Lower lobe of right lung (tissue), 2 donors: ENCODE results near the gene METRN. TPM values are rescaled to one million over a fixed set of nuclear protein-coding genes. Genes with fewer than 3 reads are reported as not detected.

Experiments
- ATAC-seq, 2 donors: fragments of 200-7000 bp; cut with Tn5 transposase; one replicate each; pipeline ENCODE4 v1.9.1; 2020 to 2022; ENCODE audit warnings: mild to moderate bottlenecking in 2 of 2, moderate library complexity in 2 of 2
- DNase-seq: peaks from one replicate; pipeline ENCODE4 v3.0.0-alpha.2; 2020
- H3K27ac ChIP-seq: fragments of 200-600 bp; one replicate; pipeline ENCODE4 v1.8.0; 2022
- H3K27me3 ChIP-seq: fragments of 200-600 bp; one replicate; pipeline ENCODE4 v1.8.0; 2022; ENCODE audit warnings: low read depth
- H3K36me3 ChIP-seq: fragments of 200-600 bp; one replicate; pipeline ENCODE4 v1.8.0; 2022; ENCODE audit warnings: mild to moderate bottlenecking
- H3K4me1 ChIP-seq: fragments of 200-600 bp; one replicate; pipeline ENCODE4 v1.8.0; 2022
- H3K4me3 ChIP-seq: fragments of 200-600 bp; one replicate; pipeline ENCODE4 v1.8.0; 2022; ENCODE audit warnings: mild to moderate bottlenecking
- H3K9me3 ChIP-seq: fragments of 200-600 bp; one replicate; pipeline ENCODE4 v1.8.0; 2022
- intact Hi-C: fragments of 100-400 bp; cut with DNase I; formaldehyde crosslinking; loops from one replicate; pipeline ENCODE4 v1.11.0; 2022
- total RNA-seq: library from RNA; stranded (reverse); fragmentation: NEBNext Ultra II Directional; extraction: Animal tissue kit (Norgen Biotek cat#: 25700); gene quantifications from one replicate; pipeline ENCODE4 v1.2.1, GENCODE V29; 2021
- TF ChIP-seq, protein P1 (sequence below): fragments of 200-600 bp; IDR thresholded peaks from one replicate; pipeline ENCODE4 v1.8.0; 2022; ENCODE audit warnings: antibody characterized with exemption, mild to moderate bottlenecking
- donor health status: DM: no; HTN: yes; CAD: no; lungs with severe emphysema.

The METRN gene
- total RNA-seq, 1 donor from 2014 or later = 35.9 TPM

DNA sequence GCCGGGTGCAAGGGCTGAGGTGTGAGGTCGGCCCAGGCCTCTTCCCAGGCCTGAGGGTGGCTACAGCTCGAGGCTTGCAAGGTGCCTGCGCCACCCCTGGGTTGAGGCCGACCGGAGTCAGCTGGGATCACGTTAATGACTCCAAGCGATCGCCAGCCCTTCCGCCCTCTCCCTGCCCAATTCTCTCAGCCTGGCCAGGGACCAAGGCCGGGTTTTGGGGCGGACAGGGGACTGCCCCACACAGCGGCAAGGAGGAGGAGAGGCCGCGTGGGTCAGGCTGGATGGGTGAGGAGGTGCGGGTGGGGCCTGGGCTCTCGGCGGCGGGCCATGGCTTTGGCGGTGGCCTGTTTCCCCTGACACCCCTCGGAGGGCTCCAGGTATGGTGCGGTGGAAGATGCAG lies 21.6 kb upstream of the METRN start:
- Histone ChIP-seq H3K4me3 (no peak overlapping the region), H3K36me3 (no peaks in the 10 kb centered on the region), H3K27me3 (peaks cover 54% of the 10 kb centered on the region), H3K9me3 (no peaks in the 10 kb centered on the region), H3K4me1 (peaks cover 44% of the 10 kb centered on the region), H3K27ac (no peak overlapping the region)
- TF ChIP-seq, protein P1, sequence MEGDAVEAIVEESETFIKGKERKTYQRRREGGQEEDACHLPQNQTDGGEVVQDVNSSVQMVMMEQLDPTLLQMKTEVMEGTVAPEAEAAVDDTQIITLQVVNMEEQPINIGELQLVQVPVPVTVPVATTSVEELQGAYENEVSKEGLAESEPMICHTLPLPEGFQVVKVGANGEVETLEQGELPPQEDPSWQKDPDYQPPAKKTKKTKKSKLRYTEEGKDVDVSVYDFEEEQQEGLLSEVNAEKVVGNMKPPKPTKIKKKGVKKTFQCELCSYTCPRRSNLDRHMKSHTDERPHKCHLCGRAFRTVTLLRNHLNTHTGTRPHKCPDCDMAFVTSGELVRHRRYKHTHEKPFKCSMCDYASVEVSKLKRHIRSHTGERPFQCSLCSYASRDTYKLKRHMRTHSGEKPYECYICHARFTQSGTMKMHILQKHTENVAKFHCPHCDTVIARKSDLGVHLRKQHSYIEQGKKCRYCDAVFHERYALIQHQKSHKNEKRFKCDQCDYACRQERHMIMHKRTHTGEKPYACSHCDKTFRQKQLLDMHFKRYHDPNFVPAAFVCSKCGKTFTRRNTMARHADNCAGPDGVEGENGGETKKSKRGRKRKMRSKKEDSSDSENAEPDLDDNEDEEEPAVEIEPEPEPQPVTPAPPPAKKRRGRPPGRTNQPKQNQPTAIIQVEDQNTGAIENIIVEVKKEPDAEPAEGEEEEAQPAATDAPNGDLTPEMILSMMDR = no peak
- no peak for ATAC-seq
- intact Hi-C loops = no loop called here
- DNase-seq = no peak

DNA sequence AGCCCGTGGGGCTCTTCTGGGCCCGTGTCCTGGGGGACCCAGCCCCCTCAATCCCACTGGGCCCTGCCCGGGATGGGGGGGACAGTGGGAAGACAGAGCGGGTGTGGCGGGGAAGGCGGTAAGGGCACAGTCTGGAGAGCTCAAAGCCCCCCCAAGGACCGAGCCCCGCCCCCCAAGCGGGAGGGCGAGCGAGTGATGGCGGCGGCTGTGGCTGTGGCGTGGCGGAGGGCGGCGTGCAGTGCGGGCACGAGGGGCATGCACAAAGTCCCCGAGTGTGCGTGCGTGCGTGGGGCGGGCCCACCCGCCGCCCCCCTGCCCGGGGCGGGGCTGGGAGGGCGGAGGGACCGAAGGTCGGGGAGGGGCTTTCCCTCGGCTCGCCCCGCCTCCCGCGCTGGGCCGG lies 21.2 kb upstream of the METRN start:
- intact Hi-C loops = no loop called here

GRCh38 chr16:694187-694862 lies 20.6 kb upstream of the METRN start:
- Histone ChIP-seq H3K9me3 (no peaks in the 10 kb centered on the region), H3K27ac (no peak overlapping the region), H3K36me3 (no peaks in the 10 kb centered on the region), H3K27me3 (peaks cover 60% of the 10 kb centered on the region), H3K4me1 (peaks cover 34% of the 10 kb centered on the region), H3K4me3 (peak overlapping the region; percentile 50)
- ATAC-seq (no peak), DNase-seq (no peak)
- intact Hi-C loops = no loop called here
- TF ChIP-seq, protein P1 = no peak

More for the DNA sequence above, 21.2 kb upstream of the METRN start:
- Histone ChIP-seq H3K36me3 (no peaks in the 10 kb centered on the region), H3K9me3 (no peaks in the 10 kb centered on the region), H3K4me1 (peaks cover 40% of the 10 kb centered on the region), H3K27me3 (peaks cover 55% of the 10 kb centered on the region), H3K27ac (no peak overlapping the region), H3K4me3 (no peak overlapping the region)
- DNase-seq (no peak), ATAC-seq (no peak)
- TF ChIP-seq, protein P1 = no peak

GRCh38 chr16:694863-695354 lies 20.0 kb upstream of the METRN start:
- peaks cover 66% of the 10 kb centered on the region for H3K27me3 ChIP-seq
- DNase-seq (no peak), ATAC-seq (no peak)
- peak overlapping the region; percentile 50 for H3K4me3 ChIP-seq
- peaks cover 29% of the 10 kb centered on the region for H3K4me1 ChIP-seq
- no peaks in the 10 kb centered on the region for H3K9me3 ChIP-seq
- intact Hi-C loops = no loop called here
- TF ChIP-seq, protein P1 = no peak
- no peaks in the 10 kb centered on the region for H3K36me3 ChIP-seq
- H3K27ac ChIP-seq = no peak overlapping the region

DNA sequence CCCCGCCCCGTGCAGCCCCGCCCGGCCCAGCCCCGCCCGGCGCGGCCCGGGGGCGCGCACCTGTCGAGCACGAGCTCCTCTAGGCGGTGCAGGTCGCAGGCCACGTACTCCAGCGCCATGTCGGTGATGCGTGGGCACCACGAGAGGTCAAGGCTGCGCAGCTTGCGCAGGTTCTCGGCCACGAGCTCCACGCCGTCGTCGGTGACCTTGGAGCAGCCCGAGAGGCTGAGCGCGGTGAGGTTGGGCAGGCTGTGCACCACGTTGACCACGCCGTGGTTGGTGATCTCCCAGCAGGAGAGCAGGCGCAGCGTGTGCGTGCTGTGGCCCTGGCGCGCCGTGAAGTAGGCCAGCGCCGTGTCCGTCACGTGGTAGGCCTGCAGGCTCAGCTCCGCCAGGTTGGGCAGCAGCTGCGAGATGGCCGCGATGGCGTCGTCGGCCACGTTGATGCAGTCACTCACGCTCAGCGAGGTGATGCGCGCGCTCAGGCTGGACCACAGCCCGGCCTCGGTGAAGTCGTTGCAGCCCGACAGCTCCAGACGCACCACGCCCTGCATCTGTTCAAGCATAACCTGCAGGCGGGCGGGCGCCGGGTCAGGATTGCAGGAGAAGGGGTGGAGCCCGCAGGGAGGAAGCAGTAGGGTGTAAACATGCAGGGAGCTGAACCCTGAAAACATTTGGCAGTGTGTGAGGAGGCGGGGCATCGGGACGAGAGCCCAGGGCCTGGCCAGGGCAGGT lies 19.4 kb upstream of the METRN start:
- no peak overlapping the region for H3K27ac ChIP-seq
- DNase-seq (peak; percentile 74), ATAC-seq (peak; percentile 69 to 81)
- H3K36me3 ChIP-seq = no peaks in the 10 kb centered on the region
- intact Hi-C loops = no loop called here
- peaks cover 26% of the 10 kb centered on the region for H3K4me1 ChIP-seq
- H3K9me3 ChIP-seq = no peaks in the 10 kb centered on the region
- TF ChIP-seq, protein P1 = no peak
- H3K27me3 ChIP-seq = peaks cover 72% of the 10 kb centered on the region
- H3K4me3 ChIP-seq = peak overlapping the region; percentile 50
